HEK293 (cell line): Measurements from ENCODE around the gene GARRE1.

ENCODE experiments used
- ATF2 ChIP-seq: fragments of 450-650 bp; formaldehyde crosslinking; IDR thresholded peaks from 2 replicates; pipeline ENCODE4 v1.5.1; 2016; ENCODE audit warnings: missing biosample characterization, missing genetic modification characterization, low read depth
- CTCF ChIP-seq: fragments of 450-650 bp; formaldehyde crosslinking; IDR thresholded peaks from 2 replicates; pipeline ENCODE4 v1.5.1; 2016; ENCODE audit warnings: missing biosample characterization, missing genetic modification characterization
- SP2 ChIP-seq: fragments of 450-650 bp; formaldehyde crosslinking; IDR thresholded peaks from 2 replicates; pipeline ENCODE4 v1.5.1; 2016; ENCODE audit warnings: missing biosample characterization, missing genetic modification characterization
- YY1 ChIP-seq: fragments of 450-650 bp; formaldehyde crosslinking; IDR thresholded peaks from 2 replicates; pipeline ENCODE4 v1.5.1; 2018; ENCODE audit warnings: missing biosample characterization, missing genetic modification characterization
- ZNF514 ChIP-seq: fragments of 450-650 bp; formaldehyde crosslinking; IDR thresholded peaks from 2 replicates; pipeline ENCODE4 v1.5.1; 2016; ENCODE audit warnings: missing biosample characterization, missing genetic modification characterization
- ZNF555 ChIP-seq: fragments of 450-650 bp; formaldehyde crosslinking; conservative IDR thresholded peaks from 2 replicates; pipeline ENCODE4 v1.5.1; 2017; ENCODE audit warnings: missing biosample characterization, mild to moderate bottlenecking, missing genetic modification characterization, inconsistent platforms
- ZNF707 ChIP-seq: fragments of 450-650 bp; formaldehyde crosslinking; IDR thresholded peaks from 2 replicates; pipeline ENCODE4 v1.5.1; 2016; ENCODE audit warnings: missing biosample characterization, missing genetic modification characterization
- ZNF76 ChIP-seq: fragments of 450-650 bp; formaldehyde crosslinking; IDR thresholded peaks from 2 replicates; pipeline ENCODE4; 2016; ENCODE audit warnings: low read depth, missing biosample characterization, missing genetic modification characterization, borderline replicate concordance
- ZNF768 ChIP-seq: fragments of 450-650 bp; formaldehyde crosslinking; IDR thresholded peaks from 2 replicates; pipeline ENCODE4 v1.5.1; 2018; ENCODE audit warnings: missing biosample characterization, mild to moderate bottlenecking, missing genetic modification characterization

DNA sequence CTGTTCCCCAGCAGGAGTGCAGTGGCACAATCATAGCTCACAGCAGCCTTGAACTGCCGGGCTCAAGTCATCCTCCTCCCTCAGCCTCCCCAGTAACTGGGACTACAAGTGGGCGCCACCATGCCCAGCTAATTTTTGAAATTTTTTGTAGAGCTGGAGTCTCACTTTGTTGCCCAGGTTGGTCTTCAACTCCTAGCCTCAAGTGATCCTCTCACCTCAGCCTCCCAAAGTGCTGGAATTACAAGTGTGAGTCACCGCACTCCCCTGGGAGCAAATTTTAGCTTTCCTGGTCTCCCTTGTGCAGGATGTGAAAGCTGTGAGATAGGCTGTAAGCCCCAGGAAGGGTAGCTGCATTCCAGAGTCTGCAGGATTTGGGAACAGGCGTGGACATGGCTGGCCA is 5.4 kb upstream of the GARRE1 start:
- TF ChIP-seq ZNF514 (no peak), CTCF (tag by site-specific recombination) (no peak), SP2 (tag by site-specific recombination) (no peak), ZNF707 (tag by site-specific recombination) (no peak), ZNF76 (tag by site-specific recombination) (no peak), ZNF768 (tag by site-specific recombination) (no peak), YY1 (tag by site-specific recombination) (no peak), ZNF555 (tag by site-specific recombination) (no peak), ATF2 (tag by site-specific recombination) (no peak)
